ENCODE data around the gene PODXL. TPM values are rescaled to one million over a fixed set of nuclear protein-coding genes. Genes with fewer than 3 reads are reported as not detected.
A peak's percentile ranks its signal among the peaks of the same experiment; 100 is the strongest.

The PODXL gene
- total RNA-seq, 3 donors from 2014 or later, result 20.3 to 55.6 (median 33.1) TPM

- H3K4me3 ChIP-seq, result no peak overlapping the region
- peaks cover 0 to 5% of the 10 kb centered on the region in 2 donors for H3K27me3 ChIP-seq
- DNase-seq (ENCODE audit: low spot score in 2 of 2), result no peak
- TF ChIP-seq POLR2AphosphoS5 (IDR thresholded peaks at IDR 0.05), result no peak
- TF ChIP-seq CTCF (IDR thresholded peaks at IDR 0.05), result no peak
- no peak for TF ChIP-seq POLR2A (IDR thresholded peaks at IDR 0.05)
- intact Hi-C loops (cut with DNase I; ENCODE audit: low total_unique reads), result loop anchor here (10.0 kb wide), 1 partner anchor 150 kb away; no protein-coding TSS in a partner anchor
- no peaks in the 10 kb centered on the region for H3K9me3 ChIP-seq
- peaks cover 7% of the 10 kb centered on the region in 2 donors for H3K4me1 ChIP-seq
- no peaks in the 10 kb centered on the region for H3K36me3 ChIP-seq
- peak overlapping the region in 1 of 2 donors; percentile 72 for H3K27ac ChIP-seq
These were observed 52.1 kb downstream of the PODXL start for GRCh38 chr7:131504157-131504899.

GRCh38 chr7:131503639-131504038, 52.8 kb downstream of the PODXL start:
- intact Hi-C loops (cut with DNase I; ENCODE audit: low total_unique reads), result loop anchor here (10.0 kb wide), 1 partner anchor 151 kb away; no protein-coding TSS in a partner anchor
- TF ChIP-seq POLR2AphosphoS5 (IDR thresholded peaks at IDR 0.05) (no peak), CTCF (IDR thresholded peaks at IDR 0.05) (no peak), POLR2A (IDR thresholded peaks at IDR 0.05) (no peak)
- peak overlapping the region in 1 of 2 donors; percentile 72 for H3K27ac ChIP-seq

GRCh38 chr7:131502810-131503508, 53.5 kb downstream of the PODXL start:
- Histone ChIP-seq H3K36me3 (no peaks in the 10 kb centered on the region), H3K27ac (peak overlapping the region; percentile 60 to 72), H3K4me1 (peaks cover 7% of the 10 kb centered on the region in 2 donors), H3K9me3 (no peaks in the 10 kb centered on the region), H3K4me3 (no peak overlapping the region), H3K27me3 (peaks cover 0 to 5% of the 10 kb centered on the region in 2 donors)
- TF ChIP-seq POLR2A (IDR thresholded peaks at IDR 0.05), result no peak
- no peak for TF ChIP-seq CTCF (IDR thresholded peaks at IDR 0.05)
- no peak for TF ChIP-seq POLR2AphosphoS5 (IDR thresholded peaks at IDR 0.05)
- no peak for DNase-seq (ENCODE audit: low spot score in 2 of 2)
- intact Hi-C loops (cut with DNase I; ENCODE audit: low total_unique reads), result loop anchor here (10.0 kb wide), 1 partner anchor 152 kb away; no protein-coding TSS in a partner anchor

More at GRCh38 chr7:131503639-131504038, 52.8 kb downstream of the PODXL start:
- Histone ChIP-seq H3K9me3 (no peaks in the 10 kb centered on the region), H3K4me1 (peaks cover 7% of the 10 kb centered on the region in 2 donors), H3K27me3 (peaks cover 0 to 5% of the 10 kb centered on the region in 2 donors), H3K36me3 (no peaks in the 10 kb centered on the region), H3K4me3 (no peak overlapping the region)
- DNase-seq (ENCODE audit: low spot score in 2 of 2), result no peak

GRCh38 chr7:131501930-131502685, 54.3 kb downstream of the PODXL start:
- Histone ChIP-seq H3K4me3 (no peak overlapping the region), H3K9me3 (no peaks in the 10 kb centered on the region), H3K36me3 (no peaks in the 10 kb centered on the region), H3K27me3 (peaks cover 0 to 3% of the 10 kb centered on the region in 2 donors), H3K4me1 (peaks cover 7% of the 10 kb centered on the region in 2 donors), H3K27ac (peak overlapping the region in 1 of 2 donors; percentile 72)
- DNase-seq (ENCODE audit: low spot score in 2 of 2), result no peak
- intact Hi-C loops (cut with DNase I; ENCODE audit: low total_unique reads), result loop anchor here (10.0 kb wide), 1 partner anchor 153 kb away; no protein-coding TSS in a partner anchor
- TF ChIP-seq POLR2A (IDR thresholded peaks at IDR 0.05) (no peak), POLR2AphosphoS5 (IDR thresholded peaks at IDR 0.05) (no peak), CTCF (IDR thresholded peaks at IDR 0.05) (no peak)
